Epidermal melanocyte (primary cell): Measurements from ENCODE around the gene CD69.

Experiments
- DNase-seq: peaks from one replicate; pipeline ENCODE4 v3.0.0; 2011; ENCODE audit warnings: low spot score; ENCODE audit not compliant: insufficient read length

CD69 gene

GRCh38 chr12:9782547-9783382, 22.1 kb upstream of the CD69 start:
- no peak for DNase-seq

- DNase-seq = no peak
Measured at GRCh38 chr12:9781360-9781759, 20.7 kb upstream of the CD69 start.

GRCh38 chr12:9779209-9779608, 18.5 kb upstream of the CD69 start:
- DNase-seq = no peak

- no peak for DNase-seq
Measured at GRCh38 chr12:9776781-9777180, 16.1 kb upstream of the CD69 start.

- DNase-seq = no peak
Measured at GRCh38 chr12:9773216-9773877, 12.6 kb upstream of the CD69 start.

GRCh38 chr12:9763025-9763424, 2.3 kb upstream of the CD69 start:
- DNase-seq = no peak

GRCh38 chr12:9762369-9762768, 1.7 kb upstream of the CD69 start:
- no peak for DNase-seq

GRCh38 chr12:9761419-9761781, 699 bp upstream of the CD69 start:
- DNase-seq = no peak

GRCh38 chr12:9760120-9760519, 581 bp downstream of the CD69 start:
- DNase-seq = no peak

- DNase-seq = no peak
Measured at GRCh38 chr12:9759694-9760093, 1.0 kb downstream of the CD69 start.

- DNase-seq = no peak
Measured at GRCh38 chr12:9758119-9758518, 2.6 kb downstream of the CD69 start.

- DNase-seq = no peak
Measured at GRCh38 chr12:9757433-9758025, 3.2 kb downstream of the CD69 start.

GRCh38 chr12:9756706-9757105, 4.0 kb downstream of the CD69 start:
- no peak for DNase-seq

GRCh38 chr12:9756170-9756569, 4.5 kb downstream of the CD69 start:
- DNase-seq = no peak

GRCh38 chr12:9755567-9755966, 5.1 kb downstream of the CD69 start:
- no peak for DNase-seq

GRCh38 chr12:9755035-9755434, 5.7 kb downstream of the CD69 start:
- no peak for DNase-seq

- no peak for DNase-seq
Measured at GRCh38 chr12:9754099-9754927, 6.4 kb downstream of the CD69 start.

GRCh38 chr12:9753498-9753897, 7.2 kb downstream of the CD69 start:
- DNase-seq = no peak

- no peak for DNase-seq
Measured at GRCh38 chr12:9753073-9753472, 7.6 kb downstream of the CD69 start.

GRCh38 chr12:9752145-9752933, 8.4 kb downstream of the CD69 start:
- DNase-seq = no peak
